Measurements from ENCODE around the gene ELOVL7. TPM values are rescaled to one million over a fixed set of nuclear protein-coding genes. Genes with fewer than 3 reads are reported as not detected.

Gene ELOVL7
- polyA plus RNA-seq, 1 experiment = 0.02 TPM

DNA sequence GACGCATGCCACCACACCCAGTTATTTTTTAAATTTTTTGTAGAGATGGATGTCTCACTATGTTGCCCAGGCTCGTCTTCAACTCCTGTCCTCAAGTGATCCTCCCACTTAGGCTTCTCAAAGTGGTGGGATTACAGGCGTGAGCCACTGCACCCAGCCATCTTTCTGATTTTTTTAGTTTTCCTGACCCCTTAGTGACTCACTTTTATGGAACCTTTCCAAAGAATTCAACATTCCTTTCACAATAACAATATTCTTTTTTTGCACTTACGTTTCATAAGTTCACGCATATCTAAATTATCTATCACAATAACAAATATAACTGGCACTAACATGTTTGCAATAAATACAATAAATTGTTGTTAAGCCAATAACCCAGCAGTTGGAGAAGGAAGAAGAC is 8.5 kb downstream of the ELOVL7 start:
- H3K27me3 ChIP-seq (ENCODE audit: control insufficient read depth, insufficient read depth, low read length) = no peaks in the 10 kb centered on the region; the same call in 1 of the 2 replicates
- no peak for DNase-seq (ENCODE audit: low read depth)
- POLR2A ChIA-PET = no interaction called here
- CTCF ChIA-PET = interaction anchor here (1.3 kb wide), 1 partner anchor 9 kb away, joined by 4 read pairs; the partner anchor contains the start of gene ELOVL7
- no peak overlapping the region for H3K4me3 ChIP-seq (ENCODE audit: low read depth, low read length)
- TF ChIP-seq CTCF (IDR thresholded peaks at IDR 0.05; ENCODE audit: insufficient read depth, low read depth, low read length) = no peak
- H3K36me3 ChIP-seq (ENCODE audit: control insufficient read depth, insufficient read depth, low read length) = no peaks in the 10 kb centered on the region

- no peaks in the 10 kb centered on the region for H3K36me3 ChIP-seq (ENCODE audit: control insufficient read depth, insufficient read depth, low read length)
- no peak for DNase-seq (ENCODE audit: low read depth)
- H3K27me3 ChIP-seq (ENCODE audit: control insufficient read depth, insufficient read depth, low read length) = no peaks in the 10 kb centered on the region
- ChIA-PET POLR2A (no interaction called here), CTCF (interaction anchor here (0.6 kb wide), 2 partner anchors 11 to 857 kb away, joined by 3 read pairs; no protein-coding TSS in a partner anchor)
- TF ChIP-seq CTCF (IDR thresholded peaks at IDR 0.05; ENCODE audit: insufficient read depth, low read depth, low read length) = no peak
- H3K4me3 ChIP-seq (ENCODE audit: low read depth, low read length) = no peak overlapping the region
Observed at GRCh38 chr5:60833520-60833919, 10.5 kb downstream of the ELOVL7 start.

GRCh38 chr5:60830581-60831127 is 13.4 kb downstream of the ELOVL7 start:
- no peak for TF ChIP-seq CTCF (IDR thresholded peaks at IDR 0.05; ENCODE audit: insufficient read depth, low read depth, low read length)
- POLR2A ChIA-PET = no interaction called here
- Histone ChIP-seq H3K4me3 (ENCODE audit: low read depth, low read length) (no peak overlapping the region), H3K27me3 (ENCODE audit: control insufficient read depth, insufficient read depth, low read length) (no peaks in the 10 kb centered on the region), H3K36me3 (ENCODE audit: control insufficient read depth, insufficient read depth, low read length) (no peaks in the 10 kb centered on the region)
- DNase-seq (ENCODE audit: low read depth) = no peak
- CTCF ChIA-PET = no interaction called here

DNA sequence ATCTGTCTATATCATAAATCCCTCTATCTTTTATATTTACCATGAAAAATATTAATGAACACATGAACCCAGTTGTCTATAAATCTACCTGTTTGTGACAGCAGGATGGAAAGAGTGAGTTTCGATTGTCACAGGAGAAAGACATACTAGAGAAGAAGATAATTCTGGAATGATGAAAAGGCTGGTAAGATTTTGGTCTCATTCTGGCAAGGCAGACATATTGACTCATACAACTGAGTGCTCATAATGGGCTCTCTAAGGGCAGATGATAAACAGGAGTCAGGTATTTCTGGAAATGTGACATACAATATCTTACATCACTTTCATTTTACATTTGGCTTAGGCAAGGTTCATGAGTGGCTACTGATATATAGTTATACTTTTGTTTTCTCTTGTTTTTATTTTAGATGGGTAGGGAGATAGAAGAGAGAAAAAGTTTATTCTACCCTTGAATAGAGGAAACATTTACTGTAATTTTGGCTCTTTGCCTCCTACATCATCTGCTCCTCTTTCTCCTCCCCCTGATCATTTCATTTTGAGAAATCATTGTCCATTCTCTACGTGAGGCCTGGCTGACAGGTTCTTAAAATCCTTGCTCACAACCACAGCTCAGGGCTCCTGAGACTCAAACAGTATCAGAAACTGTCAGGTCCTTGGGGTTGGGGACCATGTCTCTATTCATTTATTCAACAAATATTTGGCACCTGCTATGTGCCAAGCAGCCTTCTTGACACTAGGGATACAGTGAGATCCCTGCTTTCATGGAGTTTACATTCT is 14.4 kb downstream of the ELOVL7 start:
- H3K4me3 ChIP-seq (ENCODE audit: low read depth, low read length) = no peak overlapping the region
- no peaks in the 10 kb centered on the region for H3K36me3 ChIP-seq (ENCODE audit: control insufficient read depth, insufficient read depth, low read length)
- ChIA-PET CTCF (no interaction called here), POLR2A (interaction anchor here (0.6 kb wide), 1 partner anchor 14 kb away, joined by 4 read pairs; no protein-coding TSS in a partner anchor)
- no peaks in the 10 kb centered on the region for H3K27me3 ChIP-seq (ENCODE audit: control insufficient read depth, insufficient read depth, low read length)
- no peak for DNase-seq (ENCODE audit: low read depth)
- no peak for TF ChIP-seq CTCF (IDR thresholded peaks at IDR 0.05; ENCODE audit: insufficient read depth, low read depth, low read length)

- ChIA-PET POLR2A (no interaction called here), CTCF (interaction anchor here (0.6 kb wide), 1 partner anchor 1524 kb away, joined by 4 read pairs; no protein-coding TSS in a partner anchor)
- Histone ChIP-seq H3K36me3 (ENCODE audit: control insufficient read depth, insufficient read depth, low read length) (no peaks in the 10 kb centered on the region), H3K27me3 (ENCODE audit: control insufficient read depth, insufficient read depth, low read length) (no peaks in the 10 kb centered on the region), H3K4me3 (ENCODE audit: low read depth, low read length) (no peak overlapping the region)
- TF ChIP-seq CTCF (IDR thresholded peaks at IDR 0.05; ENCODE audit: insufficient read depth, low read depth, low read length) = no peak
- no peak for DNase-seq (ENCODE audit: low read depth)
Observed at GRCh38 chr5:60827201-60827600, 16.9 kb downstream of the ELOVL7 start.

Measured in BJ (cell line).